Trophoblast cell (in vitro differentiated cells and primary cell): Measurements from ENCODE around the gene SNAI1.
"Not testable (repeated sequence)": the region's sequence is repeated elsewhere in the genome, so short reads cannot be mapped to it uniquely, and the experiment has no call there.

Experiments
- DNase-seq, 2 donors: peaks; one replicate each; pipeline ENCODE4 v3.0.0-alpha.2; 2016
- H2AFZ ChIP-seq: 2 replicates; pipeline ENCODE4 v1.6.1; 2013; ENCODE audit warnings: low read length, moderate library complexity, mild to moderate bottlenecking; ENCODE audit not compliant: insufficient read depth, poor library complexity
- H2AK5ac ChIP-seq: 2 replicates; pipeline ENCODE4 v1.6.1; 2013; ENCODE audit warnings: mild to moderate bottlenecking, low read length
- H2BK120ac ChIP-seq: 2 replicates; pipeline ENCODE4 v1.6.1; 2013; ENCODE audit warnings: low read length, mild to moderate bottlenecking, moderate library complexity; ENCODE audit not compliant: insufficient read depth, poor library complexity
- H2BK12ac ChIP-seq: 2 replicates; pipeline ENCODE4 v1.6.1; 2013; ENCODE audit warnings: mild to moderate bottlenecking, low read length, moderate library complexity
- H2BK5ac ChIP-seq: 2 replicates; pipeline ENCODE4 v1.6.1; 2013; ENCODE audit warnings: low read length, low read depth, moderate library complexity, mild to moderate bottlenecking; ENCODE audit not compliant: poor library complexity
- H3K14ac ChIP-seq: 2 replicates; pipeline ENCODE4 v1.6.1; 2013; ENCODE audit warnings: mild to moderate bottlenecking, low read length
- H3K18ac ChIP-seq: 2 replicates; pipeline ENCODE4 v1.6.1; 2013; ENCODE audit warnings: mild to moderate bottlenecking, low read length
- H3K23ac ChIP-seq: 2 replicates; pipeline ENCODE4 v1.6.1; 2013; ENCODE audit warnings: low read length
- H3K27ac ChIP-seq: 2 replicates; pipeline ENCODE4 v1.5.1; 2013; ENCODE audit warnings: low read depth, mild to moderate bottlenecking, inconsistent platforms, low read length, moderate library complexity
- H3K27me3 ChIP-seq: 2 replicates; pipeline ENCODE4 v1.6.1; 2013; ENCODE audit warnings: inconsistent platforms, mild to moderate bottlenecking, low read length, moderate library complexity; ENCODE audit not compliant: insufficient read depth
- H3K36me3 ChIP-seq, 2 experiments: 1 replicate in 1 of 2; 2 replicates in 1 of 2; pipeline ENCODE4 v1.6.1; 2013; ENCODE audit warnings: low read length in 2 of 2, mild to moderate bottlenecking in 2 of 2, moderate library complexity in 1 of 2; ENCODE audit not compliant: insufficient read depth in 2 of 2, control insufficient read depth in 1 of 2
- H3K4ac ChIP-seq: 2 replicates; pipeline ENCODE4 v1.6.1; 2013; ENCODE audit warnings: low read depth, mild to moderate bottlenecking, low read length, moderate library complexity
- H3K4me1 ChIP-seq, 2 experiments: 1 replicate in 1 of 2; 2 replicates in 1 of 2; pipeline ENCODE4 v1.6.1; 2013; ENCODE audit warnings: low read length in 2 of 2, mild to moderate bottlenecking in 2 of 2, moderate library complexity in 1 of 2; ENCODE audit not compliant: insufficient read depth in 2 of 2, control insufficient read depth in 1 of 2
- H3K4me2 ChIP-seq: 2 replicates; pipeline ENCODE4 v1.6.1; 2013; ENCODE audit warnings: inconsistent platforms, mild to moderate bottlenecking, low read length, moderate library complexity
- H3K4me3 ChIP-seq: 2 replicates; pipeline ENCODE4 v1.5.1; 2013; ENCODE audit warnings: mild to moderate bottlenecking, low read depth, low read length, inconsistent platforms
- H3K79me1 ChIP-seq: one replicate; pipeline ENCODE4 v1.6.1; 2013; ENCODE audit warnings: low read length
- H3K79me2 ChIP-seq: 2 replicates; pipeline ENCODE4 v1.6.1; 2013; ENCODE audit warnings: low read length, mild to moderate bottlenecking; ENCODE audit not compliant: control insufficient read depth, insufficient read depth, poor library complexity
- H3K9ac ChIP-seq: 2 replicates; pipeline ENCODE4 v1.6.1; 2013; ENCODE audit warnings: mild to moderate bottlenecking, low read length
- H3K9me3 ChIP-seq: 2 replicates; pipeline ENCODE4 v1.6.1; 2013; ENCODE audit warnings: low read depth, mild to moderate bottlenecking, control low read depth, inconsistent platforms, low read length; ENCODE audit not compliant: insufficient read depth
- H4K12ac ChIP-seq: 2 replicates; pipeline ENCODE4 v1.6.1; 2013; ENCODE audit warnings: low read depth, mild to moderate bottlenecking, low read length, moderate library complexity
- H4K8ac ChIP-seq: 2 replicates; pipeline ENCODE4 v1.6.1; 2013; ENCODE audit warnings: low read depth, mild to moderate bottlenecking, low read length, moderate library complexity
- H4K91ac ChIP-seq: one replicate; pipeline ENCODE4 v1.6.1; 2013; ENCODE audit warnings: low read depth, mild to moderate bottlenecking, low read length, moderate library complexity
- WGBS: extraction: QIAGEN DNeasy Blood & Tissue Kit; methylation state at CpG from one replicate; pipeline ENCODE4 v1.1.7; 2013; ENCODE audit warnings: missing lambda C conversion rate; ENCODE audit not compliant: insufficient read length, insufficient coverage; ENCODE audit errors: extremely low coverage; 5-methylcytosine and 5-hydroxymethylcytosine counted together

SNAI1 gene

GRCh38 chr20:49995586-49995985 lies 12.8 kb downstream of the SNAI1 start:
- WGBS = no CpG with 5 or more reads among the region's 3 CpGs
- Histone ChIP-seq H2AK5ac (no peak overlapping the region), H4K91ac (no peak overlapping the region), H2BK12ac (no peak overlapping the region), H3K18ac (no peak overlapping the region), H3K9me3 (no peaks in the 10 kb centered on the region), H3K27ac (no peak overlapping the region), H3K23ac (no peak overlapping the region), H4K12ac (no peak overlapping the region), H3K36me3 (no peaks in the 10 kb centered on the region), H3K27me3 (no peaks in the 10 kb centered on the region), H3K9ac (no peak overlapping the region), H4K8ac (no peak overlapping the region), H2BK120ac (no peak overlapping the region), H3K4me3 (peak overlapping the region; percentile 18), H3K79me2 (peaks cover 1% of the 10 kb centered on the region), H3K4me1 (peaks cover 11 to 17% of the 10 kb centered on the region in 2 experiments), H2AFZ (no peak overlapping the region), H3K4ac (no peak overlapping the region), H3K4me2 (no peak overlapping the region), H3K79me1 (peaks cover 10% of the 10 kb centered on the region), H2BK5ac (no peak overlapping the region), H3K14ac (no peak overlapping the region)
- no peak for DNase-seq

DNA sequence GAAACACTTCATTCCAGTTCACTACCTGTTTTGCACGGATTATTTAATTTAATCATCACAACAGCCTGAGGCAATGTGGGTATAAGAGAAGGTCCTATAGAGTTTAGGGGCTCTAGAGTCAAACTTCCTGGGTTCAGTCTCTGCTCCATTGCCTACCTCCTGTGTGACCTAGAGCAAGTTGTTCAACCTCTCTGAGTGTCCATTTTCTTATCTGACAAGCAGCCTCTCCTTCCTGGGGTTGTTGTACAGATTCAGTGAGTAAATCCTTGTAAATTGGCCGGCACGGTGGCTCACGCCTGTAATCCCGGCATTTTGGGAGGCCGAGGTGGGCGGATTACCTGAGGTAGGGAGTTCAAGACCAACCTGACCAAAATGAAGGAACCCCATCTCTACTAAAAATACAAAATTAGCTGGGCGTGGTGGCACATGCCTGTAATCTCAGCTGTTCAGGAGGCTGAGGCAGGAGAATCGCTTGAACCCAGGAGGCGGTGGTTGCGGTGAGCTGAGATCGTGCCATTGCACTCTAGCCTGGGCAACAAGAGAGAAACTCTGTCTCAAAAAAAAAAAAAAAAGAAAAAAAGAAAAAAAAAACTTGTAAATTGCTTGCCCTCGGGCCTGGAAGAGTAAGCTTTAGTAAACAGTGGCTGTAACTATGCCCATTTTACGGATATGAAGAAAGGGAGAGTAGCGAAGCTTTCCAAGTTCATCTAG lies 15.9 kb downstream of the SNAI1 start:
- no CpG with 5 or more reads among the region's 15 CpGs for WGBS
- H2AFZ ChIP-seq, H3K23ac ChIP-seq: not testable (repeated sequence)

GRCh38 chr20:49999329-49999728 lies 16.5 kb downstream of the SNAI1 start:
- H3K9me3 ChIP-seq = no peaks in the 10 kb centered on the region
- no peak overlapping the region for H2BK12ac ChIP-seq
- no peak overlapping the region for H4K8ac ChIP-seq
- H3K79me2 ChIP-seq = no peaks in the 10 kb centered on the region
- no peak overlapping the region for H2AFZ ChIP-seq
- H2BK120ac ChIP-seq = peak overlapping the region; percentile 24
- no peaks in the 10 kb centered on the region for H3K27me3 ChIP-seq
- no peak overlapping the region for H3K27ac ChIP-seq
- H3K79me1 ChIP-seq = peaks cover 3% of the 10 kb centered on the region
- H3K4me2 ChIP-seq = no peak overlapping the region
- WGBS = no CpG with 5 or more reads among the region's 7 CpGs
- no peaks in the 10 kb centered on the region for H3K36me3 ChIP-seq
- H3K4me1 ChIP-seq = peaks cover 5 to 13% of the 10 kb centered on the region in 2 experiments
- H3K18ac ChIP-seq = no peak overlapping the region
- H3K23ac ChIP-seq = no peak overlapping the region
- no peak overlapping the region for H4K12ac ChIP-seq
- H4K91ac ChIP-seq = no peak overlapping the region
- H3K14ac ChIP-seq = no peak overlapping the region
- H3K9ac ChIP-seq = no peak overlapping the region
- no peak overlapping the region for H2BK5ac ChIP-seq
- H3K4ac ChIP-seq = no peak overlapping the region
- peak overlapping the region; percentile 52 for H2AK5ac ChIP-seq
- H3K4me3 ChIP-seq = no peak overlapping the region
- peak in 1 of 2 donors; percentile 15 for DNase-seq

More for the DNA sequence above, 15.9 kb downstream of the SNAI1 start:
- not testable (repeated sequence) for H2BK120ac ChIP-seq, H3K79me2 ChIP-seq, H3K9ac ChIP-seq, H4K8ac ChIP-seq, H3K9me3 ChIP-seq, H3K27ac ChIP-seq, H2AK5ac ChIP-seq, H3K14ac ChIP-seq, H3K4me3 ChIP-seq, H3K18ac ChIP-seq, H3K4ac ChIP-seq, H3K79me1 ChIP-seq, H2BK12ac ChIP-seq, H4K12ac ChIP-seq, H3K36me3 ChIP-seq, H2BK5ac ChIP-seq, H3K4me2 ChIP-seq, DNase-seq, H3K27me3 ChIP-seq
- H4K91ac ChIP-seq = peak overlapping the region; percentile 39
- peaks cover 5 to 13% of the 10 kb centered on the region in 2 experiments for H3K4me1 ChIP-seq

- H3K4me3 ChIP-seq, H4K91ac ChIP-seq, H3K9me3 ChIP-seq, H3K36me3 ChIP-seq, H3K27me3 ChIP-seq, H3K14ac ChIP-seq, H2BK120ac ChIP-seq, H3K27ac ChIP-seq, H2BK5ac ChIP-seq, H2AFZ ChIP-seq, H2AK5ac ChIP-seq, H3K79me2 ChIP-seq, H4K8ac ChIP-seq, H3K9ac ChIP-seq, H3K23ac ChIP-seq, H3K4ac ChIP-seq, H3K4me2 ChIP-seq, DNase-seq, H2BK12ac ChIP-seq, H3K18ac ChIP-seq, H3K79me1 ChIP-seq, H4K12ac ChIP-seq: not testable (repeated sequence)
- peaks cover 7 to 16% of the 10 kb centered on the region in 2 experiments for H3K4me1 ChIP-seq
- WGBS = no CpG with 5 or more reads among the region's 14 CpGs
Measured at GRCh38 chr20:50000548-50001222, 17.9 kb downstream of the SNAI1 start.
